DMS114 treated with DMSO at 0.1 percent for 48 hours (cell line): ENCODE results near the gene LGALS16.
A peak's percentile ranks its signal among the peaks of the same experiment; 100 is the strongest.
"Not testable (repeated sequence)": the region's sequence is repeated elsewhere in the genome, so short reads cannot be mapped to it uniquely, and the experiment has no call there.

ENCODE experiments used
- DNase-seq: peaks from one replicate; lab custom pipeline; 2025; ENCODE audit not compliant: unreplicated experiment; lab: John Stamatoyannopoulos, UW

LGALS16 gene, protein sequence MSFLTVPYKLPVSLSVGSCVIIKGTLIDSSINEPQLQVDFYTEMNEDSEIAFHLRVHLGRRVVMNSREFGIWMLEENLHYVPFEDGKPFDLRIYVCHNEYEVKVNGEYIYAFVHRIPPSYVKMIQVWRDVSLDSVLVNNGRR

DNA sequence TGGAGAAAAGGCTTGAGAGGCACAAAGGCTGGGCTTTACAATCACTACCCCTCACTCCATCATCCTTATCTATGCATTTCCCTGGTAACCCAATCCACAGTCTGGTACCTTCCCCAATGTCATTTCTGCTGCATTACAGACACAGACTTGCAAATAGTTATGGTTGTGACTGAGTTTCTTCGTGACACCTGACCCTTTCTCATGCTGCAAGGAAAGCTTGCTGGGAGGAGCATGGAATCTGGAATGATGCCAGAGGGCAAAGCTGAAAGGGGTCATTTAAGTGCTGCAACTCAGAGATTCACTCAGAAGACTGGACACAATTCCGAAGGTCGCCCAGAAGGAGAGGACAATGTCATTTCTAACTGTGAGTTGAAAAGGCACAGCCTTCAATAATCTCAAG lies at the start of gene LGALS16:
LGALS16 (plus strand) TSS at position 301 of the 400 bp plus-strand sequence; CDS start at position 350, 49 bp downstream.
- no peak for DNase-seq

DNA sequence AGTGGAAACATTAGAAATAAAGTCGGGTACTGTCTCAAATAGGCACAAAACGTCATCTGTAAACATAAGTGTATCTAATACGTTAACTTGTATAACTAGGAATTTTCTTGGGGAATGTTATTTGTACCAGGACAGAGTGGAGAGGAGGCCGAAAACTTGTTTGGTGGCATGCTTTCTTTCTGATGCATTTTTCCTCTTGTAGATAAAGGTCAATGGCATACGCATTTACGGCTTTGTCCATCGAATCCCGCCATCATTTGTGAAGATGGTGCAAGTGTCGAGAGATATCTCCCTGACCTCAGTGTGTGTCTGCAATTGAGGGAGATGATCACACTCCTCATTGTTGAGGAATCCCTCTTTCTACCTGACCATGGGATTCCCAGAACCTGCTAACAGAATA lies 48.7 kb upstream of the LGALS16 start:
- DNase-seq, result no peak

DNA sequence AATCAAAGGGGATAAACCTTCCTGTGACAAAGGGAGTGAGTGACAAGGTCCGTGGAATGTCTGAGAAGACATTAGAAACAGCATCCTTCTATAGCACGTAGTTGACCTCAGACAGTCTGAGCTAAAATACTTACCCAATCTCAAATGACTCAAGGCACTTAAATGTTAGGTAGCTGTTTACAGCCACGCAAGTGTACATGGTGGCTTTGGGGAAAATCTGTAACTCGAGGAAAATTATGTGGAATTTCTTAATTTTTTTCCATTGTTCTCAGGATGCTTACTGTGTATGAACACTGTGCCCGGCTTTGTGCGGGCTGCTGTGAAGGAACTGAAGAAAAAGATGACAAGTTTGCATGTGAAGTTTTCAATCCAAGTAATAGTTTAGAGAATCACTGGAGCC lies 48.2 kb upstream of the LGALS16 start:
- no peak for DNase-seq

DNA sequence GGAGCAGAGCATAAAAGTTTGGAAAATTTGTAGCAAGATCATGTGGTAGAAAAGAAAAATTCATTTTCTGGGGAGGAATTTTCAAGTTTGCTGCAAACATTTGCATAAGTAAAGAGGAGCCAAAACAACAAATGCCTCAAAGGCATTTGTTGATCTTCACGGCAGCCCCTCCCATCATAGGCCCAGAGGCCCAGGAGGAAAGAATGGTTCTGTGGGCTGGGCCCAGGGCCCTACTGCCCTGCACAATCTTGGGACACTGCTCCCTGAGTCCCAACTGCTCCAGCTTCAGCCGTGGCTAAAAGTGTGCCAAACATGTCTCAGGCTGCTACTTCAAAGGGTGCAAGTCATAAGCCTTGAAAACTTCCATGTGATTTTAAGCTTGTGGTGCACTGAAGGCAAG lies 42.1 kb upstream of the LGALS16 start:
- no peak for DNase-seq

DNA sequence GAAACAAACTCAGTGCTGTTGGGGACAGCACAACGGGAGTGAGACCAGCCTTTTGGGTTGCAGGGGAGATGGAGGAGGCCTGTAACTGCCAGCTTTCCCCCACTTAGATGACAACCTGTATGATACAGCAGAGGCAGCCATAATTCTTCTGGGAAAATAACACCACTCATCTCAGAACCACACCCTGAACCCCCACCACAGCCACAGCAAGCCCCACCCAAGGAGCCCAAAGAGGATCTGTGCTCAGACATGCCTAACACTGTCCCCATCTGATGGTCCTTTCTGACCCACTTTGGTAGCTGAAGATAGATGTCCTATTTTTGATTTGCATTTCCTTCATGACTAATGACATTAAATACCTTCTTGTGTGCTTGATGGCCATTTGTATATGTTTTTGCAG lies 38.0 kb upstream of the LGALS16 start:
- DNase-seq, result no peak

DNA sequence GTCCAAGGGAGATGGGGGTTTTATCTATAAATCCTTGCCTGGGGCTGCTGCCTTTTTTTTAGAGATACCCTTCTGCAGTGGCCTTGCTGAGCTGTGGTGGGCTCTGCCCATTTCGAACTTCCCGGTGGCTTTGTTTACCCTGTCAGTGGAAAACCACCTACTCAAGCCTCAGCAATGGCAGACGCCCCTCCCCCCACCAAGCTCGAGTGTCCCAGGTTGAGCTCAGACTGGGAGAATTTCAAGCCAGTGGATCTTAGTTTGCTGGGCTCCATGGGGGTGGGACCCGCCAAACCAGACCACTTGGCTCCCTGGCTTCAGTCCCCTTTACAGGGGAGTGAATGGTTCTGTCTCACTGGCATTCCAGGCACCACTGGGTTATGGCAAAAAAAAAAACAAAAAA lies 31.8 kb upstream of the LGALS16 start:
- DNase-seq, result no peak

DNA sequence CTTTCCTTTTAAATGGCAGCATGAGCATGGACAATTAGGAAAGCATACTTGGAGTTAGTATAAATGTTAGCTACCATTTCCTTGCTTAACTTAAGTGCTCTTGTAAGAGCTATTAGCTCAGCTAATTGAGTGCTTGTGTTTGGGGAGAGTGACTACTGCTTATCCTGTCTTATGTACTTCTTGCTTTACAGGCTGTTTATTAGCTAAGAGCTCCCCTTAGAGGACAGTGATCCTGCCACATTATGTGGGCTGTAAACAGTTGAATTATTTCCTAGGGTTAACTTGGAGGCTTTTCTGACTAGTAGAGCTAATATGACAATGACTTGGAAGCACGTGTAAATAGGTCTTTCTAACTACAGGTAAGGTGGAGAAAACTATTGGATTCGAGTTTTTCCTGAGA lies 28.1 kb upstream of the LGALS16 start:
- peak; percentile 3 for DNase-seq

DNA sequence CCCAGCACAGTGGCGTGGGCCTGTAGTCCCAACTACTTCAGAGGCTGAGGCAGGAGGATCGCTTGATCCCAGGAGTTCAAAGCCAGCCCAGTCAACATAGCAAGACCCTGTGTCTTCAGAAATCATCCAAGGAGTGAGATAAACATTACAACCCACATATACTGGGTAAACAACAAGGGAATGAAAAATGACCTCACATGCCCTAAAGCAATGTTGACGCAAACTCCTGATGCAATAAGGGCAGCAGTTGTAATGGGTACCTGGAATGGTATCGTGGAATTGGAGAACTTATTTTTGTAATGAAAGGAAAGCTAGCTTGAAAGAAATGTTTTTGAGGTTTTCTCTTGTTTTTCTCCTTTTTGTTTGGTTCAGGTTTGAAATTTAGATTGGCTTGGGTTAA lies 24.5 kb upstream of the LGALS16 start:
- no peak for DNase-seq

DNA sequence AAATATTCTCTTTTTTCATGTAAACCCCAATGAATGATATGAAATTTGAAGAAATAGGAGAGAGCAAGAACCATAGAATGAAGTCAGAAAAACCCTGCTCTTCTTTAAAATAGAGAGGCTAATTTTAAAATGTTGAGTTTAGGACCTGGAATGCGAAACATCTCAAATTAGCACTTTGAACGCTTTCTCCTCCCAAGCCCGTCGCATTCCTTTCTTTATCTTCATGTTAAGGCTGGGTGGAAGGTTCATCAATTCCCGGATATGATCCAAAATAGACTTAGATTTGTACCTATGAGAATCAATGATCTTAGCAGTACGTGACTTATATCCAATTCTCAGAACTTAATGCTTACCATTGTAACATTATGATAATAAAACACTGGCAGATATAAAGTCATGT lies 24.1 kb upstream of the LGALS16 start:
- DNase-seq, result no peak

DNA sequence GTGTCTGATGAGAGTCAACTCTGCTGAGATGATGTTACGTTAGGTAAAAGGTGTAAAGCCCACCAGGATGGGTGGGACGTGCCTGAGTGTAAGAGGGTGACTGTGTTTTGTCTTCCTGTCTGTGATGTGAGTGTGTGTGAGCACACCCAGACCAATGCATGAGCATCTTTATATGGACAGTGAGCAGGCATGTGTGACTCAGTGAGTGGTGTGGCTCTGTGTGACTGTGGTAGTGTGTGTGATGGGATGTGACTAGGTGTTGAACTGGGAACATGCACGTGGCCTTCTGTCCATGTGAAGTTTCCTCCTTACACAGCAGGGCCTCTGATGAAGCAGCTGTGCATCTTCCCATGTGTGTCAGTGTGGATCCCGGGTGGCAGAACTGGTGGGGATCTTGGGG lies 17.8 kb upstream of the LGALS16 start:
- DNase-seq, result no peak

DNA sequence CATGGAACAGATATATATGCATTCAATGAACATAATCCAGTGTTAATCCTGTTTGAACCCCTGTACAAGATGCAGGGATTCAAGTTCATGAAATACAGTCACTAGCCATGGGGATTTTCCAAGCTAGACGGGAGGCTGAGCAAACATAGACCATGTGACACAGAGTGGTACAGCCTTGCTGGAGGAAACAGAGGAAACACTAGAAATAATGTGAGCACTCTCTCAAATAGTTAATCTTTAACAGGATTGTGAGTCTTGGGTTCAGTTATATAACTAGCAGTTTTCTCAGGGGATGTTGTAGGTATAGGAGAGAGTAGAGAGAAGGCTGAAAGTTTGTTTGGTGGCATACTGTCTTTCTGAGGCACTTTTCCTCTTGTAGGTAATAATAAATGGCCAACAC lies 13.9 kb upstream of the LGALS16 start:
- DNase-seq, result no peak

DNA sequence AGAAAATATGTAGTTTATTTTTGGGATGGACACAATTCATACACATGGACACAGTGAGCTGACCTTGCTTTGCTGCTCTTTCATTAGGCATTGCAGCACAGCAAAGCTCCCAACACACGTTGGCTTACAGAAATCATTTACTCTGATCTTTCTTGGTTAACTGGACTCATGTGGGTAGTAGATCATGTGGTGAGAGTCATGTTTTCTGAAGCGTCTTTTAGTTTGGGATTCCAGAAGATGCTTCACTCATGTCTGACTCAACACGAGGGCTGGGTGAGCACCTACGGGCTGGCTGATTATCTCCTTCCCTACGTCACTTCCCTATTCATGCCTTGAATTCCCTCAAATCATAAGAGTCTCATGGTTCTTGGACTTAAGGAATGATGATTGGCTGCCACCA lies 12.1 kb upstream of the LGALS16 start:
- no peak for DNase-seq

DNA sequence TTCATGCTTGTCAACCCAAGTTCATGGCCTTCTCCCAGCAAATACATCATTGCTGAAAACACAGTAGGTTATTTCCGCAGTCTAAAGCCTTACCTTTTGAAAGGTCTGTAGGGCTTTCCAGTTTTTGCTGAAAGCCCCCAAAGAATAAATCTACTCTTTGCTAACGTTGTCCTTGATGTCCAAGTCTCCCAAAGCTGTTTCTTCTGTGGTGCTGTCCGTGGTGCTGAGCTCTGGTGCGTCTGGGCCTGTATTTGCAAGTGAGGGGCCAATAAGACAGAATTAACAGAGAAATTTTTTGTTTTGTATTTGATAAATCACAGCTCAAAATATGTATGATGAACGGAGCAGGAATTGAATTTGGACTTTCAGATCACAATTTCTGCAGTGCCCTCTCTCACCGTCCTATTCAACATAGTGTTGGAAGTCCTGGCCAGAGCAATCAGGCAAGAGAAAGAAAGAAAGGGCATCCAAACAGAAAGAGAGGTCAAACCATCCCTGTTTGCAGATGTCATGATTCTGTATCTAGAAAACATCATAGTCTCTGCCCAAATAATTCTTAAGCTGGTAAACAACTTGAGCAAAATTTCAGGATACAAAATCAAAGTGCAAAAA lies 9.8 kb upstream of the LGALS16 start:
- no peak for DNase-seq

DNA sequence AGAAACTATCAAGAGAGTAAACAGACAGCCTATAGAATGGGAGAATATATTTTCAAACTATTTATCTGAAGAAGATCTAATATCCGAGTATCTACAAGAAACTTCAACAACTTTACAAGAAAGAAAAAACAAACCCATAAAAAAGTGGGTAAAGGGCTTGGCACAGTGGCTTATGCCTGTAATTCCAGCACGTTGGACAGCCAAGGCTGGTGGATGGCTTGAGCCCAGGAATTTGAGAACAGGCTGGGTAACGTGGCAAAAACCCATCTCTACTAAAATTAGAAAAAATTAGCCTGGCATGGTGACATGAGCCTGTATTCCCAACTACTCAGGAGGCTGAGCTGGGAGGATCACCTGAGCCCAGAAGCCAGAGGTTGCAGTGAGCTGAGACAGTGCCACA lies 7.8 kb upstream of the LGALS16 start:
- no peak for DNase-seq

DNA sequence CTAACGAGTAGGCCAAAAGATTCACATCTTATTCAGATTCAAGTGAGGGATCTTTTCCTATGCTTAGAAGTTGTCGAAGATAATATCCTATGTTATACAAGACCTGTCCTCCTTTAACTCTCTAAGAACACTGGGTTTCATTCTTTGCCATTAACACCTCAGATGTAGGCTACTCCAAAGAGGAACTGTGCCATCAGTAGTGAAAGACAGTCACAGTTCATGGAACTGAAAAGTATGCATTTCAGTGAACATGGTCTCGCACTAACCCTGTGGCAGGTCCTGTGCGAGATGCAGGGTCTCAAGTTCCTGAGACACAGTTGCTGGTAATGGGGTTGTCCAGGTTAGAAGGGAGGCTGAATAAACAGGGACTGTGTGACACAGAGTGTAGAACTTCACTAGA lies 4.1 kb downstream of the LGALS16 start:
- no peak for DNase-seq

DNA sequence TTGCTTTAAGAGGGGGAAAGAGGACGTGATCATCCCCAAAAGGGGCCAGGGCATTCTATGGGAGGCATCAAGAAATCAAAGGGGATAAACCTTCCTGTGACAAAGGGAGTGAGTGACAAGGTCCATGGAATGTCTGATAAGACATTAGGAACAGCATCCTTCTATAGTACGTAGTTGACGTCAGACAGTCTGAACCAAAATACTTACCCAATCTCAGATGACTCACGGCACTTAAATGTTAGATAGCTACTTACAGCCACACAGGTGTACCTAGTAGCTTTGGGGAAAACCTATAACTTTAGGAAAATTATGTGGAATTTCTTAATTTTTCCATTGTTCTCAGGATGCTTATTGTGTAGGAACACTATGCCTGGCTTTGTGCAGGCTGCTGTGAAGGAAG lies 4.9 kb downstream of the LGALS16 start:
- DNase-seq, result no peak

DNA sequence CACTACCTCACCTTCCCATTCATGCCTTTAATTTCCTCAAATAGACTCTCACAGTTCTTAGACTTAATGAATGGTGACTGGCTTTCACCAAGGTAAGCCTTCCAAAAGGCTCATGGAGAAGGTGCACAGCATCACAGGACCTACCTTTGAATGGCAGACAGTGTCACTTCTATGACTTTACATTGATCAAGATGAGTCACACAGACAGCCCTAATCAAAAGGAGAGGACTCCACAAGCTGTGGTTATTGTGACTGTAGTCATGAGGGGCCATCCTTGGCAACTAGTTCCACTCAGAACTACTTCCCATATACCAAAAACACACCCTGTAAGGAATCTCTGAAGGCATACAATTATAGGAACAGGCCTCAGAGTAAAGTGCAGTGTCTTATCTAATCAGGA lies 5.9 kb downstream of the LGALS16 start:
- no peak for DNase-seq

DNA sequence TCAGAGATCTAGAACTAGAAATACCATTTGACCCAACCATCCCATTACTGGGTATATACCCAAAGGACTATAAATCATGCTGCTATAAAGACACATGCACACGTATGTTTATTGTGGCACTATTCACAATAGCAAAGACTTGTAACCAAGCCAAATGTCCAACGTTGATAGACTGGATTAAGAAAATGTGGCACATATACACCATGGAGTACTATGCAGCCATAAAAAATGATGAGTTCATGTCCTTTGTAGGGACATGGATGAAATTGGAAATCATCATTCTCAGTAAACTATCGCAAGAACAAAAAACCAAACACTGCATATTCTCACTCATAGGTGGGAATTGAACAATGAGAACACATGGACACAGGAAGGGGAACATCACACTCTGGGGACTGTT lies 14.1 kb downstream of the LGALS16 start:
- DNase-seq, result not testable (repeated sequence)

DNA sequence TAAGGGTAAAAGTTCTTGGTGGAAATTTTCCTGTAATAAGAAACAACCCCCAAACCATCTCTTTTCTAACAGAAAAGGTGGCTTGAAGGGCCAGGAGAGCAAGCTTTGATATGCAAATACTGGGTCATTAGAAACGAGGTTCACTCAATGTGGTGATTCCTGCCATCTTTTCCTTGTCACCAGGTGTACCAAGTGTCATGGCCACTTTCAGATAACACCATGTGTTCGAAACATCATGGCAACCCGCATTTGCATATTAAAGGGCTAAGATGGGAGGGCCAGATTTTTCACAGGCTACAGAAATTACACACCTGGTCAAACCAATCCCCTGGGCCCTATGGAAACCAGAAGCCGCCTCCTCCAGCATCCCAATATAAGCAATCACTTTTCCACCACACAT lies 15.3 kb downstream of the LGALS16 start:
- no peak for DNase-seq

DNA sequence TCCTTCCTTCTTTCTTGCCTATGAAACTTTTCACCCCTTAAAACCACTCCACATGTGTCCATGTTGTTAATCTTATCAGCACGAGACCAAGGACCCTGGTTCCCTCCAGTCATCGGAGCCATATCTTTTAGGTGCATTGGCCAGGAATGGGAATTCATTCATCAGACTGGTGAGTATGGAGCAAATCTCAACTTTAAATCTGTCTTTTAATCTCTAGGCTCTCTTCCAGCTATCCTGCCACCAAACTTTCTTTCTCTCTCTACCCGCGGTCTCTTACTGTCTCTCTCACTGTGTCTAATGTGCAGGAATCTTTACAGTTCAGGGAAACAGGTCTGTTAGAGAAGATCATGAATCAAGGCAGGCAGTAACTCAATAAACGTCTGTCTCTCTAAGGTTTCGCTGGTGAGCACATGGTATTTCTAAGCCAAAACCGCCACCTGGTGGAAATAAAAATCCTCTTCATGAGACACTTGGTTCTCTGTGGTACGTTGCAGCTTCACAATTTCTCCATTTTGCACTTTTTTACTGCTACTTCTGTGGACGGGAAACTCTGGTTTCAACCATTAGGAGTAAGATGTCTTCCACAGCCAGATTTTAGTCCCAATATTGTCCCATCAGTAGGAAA lies 16.1 kb downstream of the LGALS16 start:
- peak; percentile 85 for DNase-seq

DNA sequence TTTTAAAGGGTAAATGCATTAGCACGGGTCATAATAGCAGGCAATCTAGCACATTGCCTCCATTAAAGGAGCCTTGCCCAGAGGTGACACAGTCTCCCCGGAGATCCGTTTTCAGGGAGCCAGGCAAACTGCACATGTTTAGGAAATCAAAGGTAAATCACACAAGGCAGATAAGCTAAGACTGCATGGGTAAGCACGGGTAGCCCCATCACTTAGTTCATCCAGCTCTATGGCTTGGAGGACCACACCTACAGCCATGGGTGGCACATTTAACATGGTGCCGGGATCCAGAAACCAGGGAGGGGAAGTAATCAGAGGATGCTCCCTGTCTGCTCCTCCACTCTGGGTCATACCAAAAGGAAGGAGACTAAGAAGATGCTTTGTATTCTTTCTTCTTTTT lies 16.8 kb downstream of the LGALS16 start:
- DNase-seq, result no peak

DNA sequence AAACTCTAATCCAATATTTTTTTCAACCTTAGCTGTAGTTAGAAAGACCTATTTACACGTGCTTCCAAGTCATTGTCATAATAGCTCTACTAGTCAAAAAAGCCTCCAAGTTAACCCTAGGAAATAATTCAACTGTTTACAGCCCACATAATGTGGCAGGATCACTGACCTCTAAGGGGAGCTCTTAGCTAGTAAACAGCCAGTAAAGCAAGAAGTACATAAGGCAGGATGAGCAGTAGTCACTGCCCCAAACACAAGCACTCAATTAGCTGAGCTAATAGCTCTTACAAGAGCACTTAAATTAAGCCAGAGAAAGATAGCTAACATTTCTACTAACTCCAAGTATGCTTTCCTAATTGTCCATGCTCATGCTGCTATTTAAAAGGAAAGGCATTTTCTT lies 18.1 kb downstream of the LGALS16 start:
- not testable (repeated sequence) for DNase-seq

DNA sequence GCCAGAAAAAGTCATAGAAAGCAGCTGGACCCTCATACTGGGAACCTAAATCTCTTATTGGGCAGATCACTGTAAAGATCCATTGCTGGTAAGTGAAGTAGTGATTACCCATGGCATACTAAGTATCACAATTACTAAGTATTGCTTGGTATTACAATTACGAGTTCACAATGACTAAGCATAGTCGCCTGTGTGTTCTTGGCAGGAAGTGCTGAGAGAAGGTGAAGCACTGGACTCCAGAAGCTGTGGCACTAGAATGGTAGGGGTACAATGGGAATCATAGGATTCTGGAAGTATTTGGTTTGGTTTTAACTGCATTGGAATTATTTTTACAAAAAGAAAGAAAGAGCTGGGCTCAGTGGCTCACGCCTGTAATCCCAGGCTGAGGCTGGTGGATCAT lies 20.3 kb downstream of the LGALS16 start:
- DNase-seq, result no peak
